GM19455 (cell line): Measurements from ENCODE around the gene CAPN10.
A peak's percentile ranks its signal among the peaks of the same experiment; 100 is the strongest.

Source experiments
- ATAC-seq: cut with Tn5 transposase; IDR thresholded peaks from one replicate; pipeline ENCODE4 v1.9.1; 2021; ENCODE audit not compliant: unreplicated experiment

The CAPN10 gene

GRCh38 chr2:240563951-240564560, 22.5 kb upstream of the CAPN10 start:
- ATAC-seq = no peak

DNA sequence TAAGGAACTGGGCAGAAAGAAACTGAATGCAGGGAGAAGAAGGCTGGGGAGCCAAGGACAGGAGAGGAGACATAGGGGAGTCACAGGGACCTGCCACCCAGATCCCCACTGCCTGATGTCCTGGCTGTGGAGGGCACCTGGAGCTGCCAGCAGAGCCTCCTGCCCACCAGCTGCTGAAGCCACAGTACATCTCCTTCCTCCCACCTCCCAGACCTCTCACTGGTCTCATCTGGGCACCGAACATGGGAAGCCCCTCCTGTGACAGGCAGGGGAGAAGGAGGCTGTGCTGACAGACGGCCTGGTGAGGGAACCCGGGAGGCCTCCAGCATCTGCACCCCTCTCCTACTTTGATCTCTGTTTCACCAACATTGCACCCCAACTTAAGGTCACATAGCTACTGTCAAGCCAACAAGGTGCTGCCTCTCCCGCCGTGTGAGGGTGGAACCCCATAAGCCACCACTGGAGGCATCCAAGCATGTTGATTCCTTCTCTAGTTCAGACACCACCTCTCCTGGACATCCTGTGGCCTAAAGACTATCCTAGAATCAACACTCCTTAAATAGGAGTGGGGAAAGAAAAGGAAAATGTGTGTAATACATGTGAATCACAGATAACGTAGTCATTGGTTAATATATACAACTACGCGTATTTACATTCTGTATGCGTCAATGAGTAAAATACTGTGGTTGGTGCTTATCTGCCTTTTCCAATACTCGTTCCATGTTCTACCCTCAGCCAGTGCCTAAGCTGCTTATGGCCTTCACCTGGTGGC, 21.8 kb upstream of the CAPN10 start:
- ATAC-seq = no peak

DNA sequence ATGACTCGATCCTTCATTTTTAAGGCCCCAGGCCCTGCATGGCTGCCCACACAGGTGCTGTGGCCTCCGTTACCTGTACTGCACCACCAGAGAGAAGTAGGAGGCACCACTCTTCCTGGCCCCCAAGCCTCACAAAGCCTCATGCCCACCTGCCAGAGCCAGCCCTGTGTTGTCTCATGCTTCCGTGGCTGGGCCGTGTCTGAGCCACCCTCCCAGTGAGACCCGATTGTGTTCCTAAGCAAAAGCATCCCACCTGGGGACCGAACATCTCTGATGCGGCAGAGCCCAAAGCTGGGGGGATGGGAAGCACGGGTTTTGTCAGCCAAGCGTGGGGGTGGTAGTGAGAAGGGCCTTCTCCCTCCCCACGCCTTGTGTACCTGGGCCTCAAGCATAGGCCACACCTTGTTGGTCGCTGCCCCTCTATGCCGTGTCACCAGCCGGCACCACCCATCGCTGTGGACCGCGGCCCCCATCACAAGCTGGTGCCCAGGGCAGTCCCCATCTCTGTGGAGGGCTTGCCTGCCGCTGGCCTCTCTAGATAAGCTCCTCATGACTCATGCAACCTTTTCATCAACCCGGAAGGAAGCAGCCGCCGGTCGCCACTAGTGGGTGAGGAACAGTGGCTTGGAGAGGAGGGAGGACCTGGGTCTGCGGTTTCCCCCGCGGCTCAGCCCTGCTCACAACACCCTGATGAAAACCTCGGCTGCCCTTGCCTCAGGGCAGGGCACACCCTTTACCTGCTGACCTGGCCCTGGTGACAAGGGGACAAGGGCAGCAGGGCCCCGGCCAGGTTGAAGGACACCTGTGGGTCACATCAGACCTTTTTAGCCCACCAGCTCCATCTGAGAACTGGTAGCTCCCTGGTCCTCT, 21.0 kb upstream of the CAPN10 start:
- peak; percentile 37 for ATAC-seq

DNA sequence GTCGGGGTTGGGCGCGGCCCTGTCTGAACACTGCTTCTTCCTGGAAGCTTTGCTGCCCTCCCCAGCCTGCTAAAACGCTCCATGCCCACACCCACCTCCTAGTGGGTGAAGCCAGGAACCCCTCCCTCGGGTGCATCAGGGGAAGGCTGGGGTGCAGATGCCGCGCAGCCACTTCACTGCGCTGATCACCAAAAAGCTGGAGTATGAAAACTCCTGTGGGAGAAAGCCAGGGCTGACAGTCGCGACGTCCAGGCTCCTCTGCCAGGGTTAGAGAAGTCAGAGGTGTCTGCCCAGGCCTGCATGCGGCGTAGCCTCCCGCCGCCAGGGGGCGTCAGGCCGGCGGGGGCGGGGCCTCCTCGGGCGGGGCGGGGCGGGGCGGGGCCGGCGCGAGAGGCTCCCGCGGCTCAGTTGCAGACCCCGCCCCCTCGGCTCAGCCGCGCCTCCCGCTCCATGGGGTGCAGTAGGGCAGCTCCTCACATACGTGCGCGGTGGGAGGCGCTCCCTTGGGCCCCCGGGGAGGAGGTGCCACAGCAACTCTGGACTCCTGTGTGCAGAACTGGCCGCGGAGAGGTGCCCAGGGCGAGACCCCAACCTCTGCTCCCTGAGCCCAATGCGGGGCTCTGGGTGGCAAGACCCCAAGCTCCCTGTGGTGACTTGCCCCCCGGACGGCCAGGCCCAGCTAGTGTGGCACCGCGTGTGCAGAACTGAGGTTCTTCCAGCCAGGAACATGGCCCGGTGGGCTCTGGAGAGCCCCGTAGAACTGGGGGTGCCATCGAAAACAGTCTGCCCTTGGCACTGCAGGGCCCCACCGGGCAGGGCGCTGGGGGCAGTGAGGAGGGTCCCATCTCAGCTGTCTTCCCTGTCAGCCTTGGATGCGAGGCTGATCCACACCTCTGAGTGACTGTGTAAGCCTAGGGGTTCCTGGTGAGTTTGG, 20.1 kb upstream of the CAPN10 start:
- ATAC-seq = peak; percentile 46

DNA sequence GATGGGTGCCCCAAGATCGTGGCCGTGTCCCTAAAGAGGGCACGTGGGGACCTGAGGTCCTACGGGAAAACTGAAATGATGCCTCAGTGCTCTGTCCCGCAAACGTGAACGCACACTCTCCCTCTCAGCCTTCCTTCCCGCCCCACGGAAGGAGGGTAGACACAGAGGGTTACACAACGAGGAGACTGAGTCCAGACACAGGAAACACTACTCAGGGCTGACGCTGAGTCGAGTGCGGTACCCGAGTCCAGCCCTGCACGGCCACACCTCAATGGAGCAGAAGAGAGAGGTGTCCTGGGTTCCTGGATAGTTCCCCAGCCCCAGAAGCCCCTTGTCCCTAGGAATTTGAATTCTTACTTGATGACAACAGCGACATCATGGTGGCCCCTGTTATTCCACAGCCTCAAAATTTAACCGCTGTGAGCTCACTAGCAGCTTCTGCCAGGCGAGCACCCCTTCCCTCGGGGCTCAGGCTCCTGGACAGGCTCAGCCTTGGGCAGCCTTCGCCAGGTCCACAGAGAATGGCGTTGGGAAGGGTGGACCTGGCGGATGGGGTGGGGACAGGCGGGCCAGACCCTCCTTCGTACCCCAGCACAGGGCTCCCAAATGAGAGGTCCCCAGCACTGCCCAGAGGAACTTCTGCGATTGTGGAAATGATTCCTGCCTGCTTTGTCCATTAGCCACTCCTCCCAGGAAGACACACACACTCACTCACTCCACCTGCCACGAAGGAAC, 19.2 kb upstream of the CAPN10 start:
- no peak for ATAC-seq

GRCh38 chr2:240567872-240568677, 18.5 kb upstream of the CAPN10 start, which contains the start of gene RNPEPL1:
Gene RNPEPL1 (plus strand): TSS chr2:240568484. CDS start chr2:240568587, 103 bp downstream.
- peak; percentile 25 for ATAC-seq

DNA sequence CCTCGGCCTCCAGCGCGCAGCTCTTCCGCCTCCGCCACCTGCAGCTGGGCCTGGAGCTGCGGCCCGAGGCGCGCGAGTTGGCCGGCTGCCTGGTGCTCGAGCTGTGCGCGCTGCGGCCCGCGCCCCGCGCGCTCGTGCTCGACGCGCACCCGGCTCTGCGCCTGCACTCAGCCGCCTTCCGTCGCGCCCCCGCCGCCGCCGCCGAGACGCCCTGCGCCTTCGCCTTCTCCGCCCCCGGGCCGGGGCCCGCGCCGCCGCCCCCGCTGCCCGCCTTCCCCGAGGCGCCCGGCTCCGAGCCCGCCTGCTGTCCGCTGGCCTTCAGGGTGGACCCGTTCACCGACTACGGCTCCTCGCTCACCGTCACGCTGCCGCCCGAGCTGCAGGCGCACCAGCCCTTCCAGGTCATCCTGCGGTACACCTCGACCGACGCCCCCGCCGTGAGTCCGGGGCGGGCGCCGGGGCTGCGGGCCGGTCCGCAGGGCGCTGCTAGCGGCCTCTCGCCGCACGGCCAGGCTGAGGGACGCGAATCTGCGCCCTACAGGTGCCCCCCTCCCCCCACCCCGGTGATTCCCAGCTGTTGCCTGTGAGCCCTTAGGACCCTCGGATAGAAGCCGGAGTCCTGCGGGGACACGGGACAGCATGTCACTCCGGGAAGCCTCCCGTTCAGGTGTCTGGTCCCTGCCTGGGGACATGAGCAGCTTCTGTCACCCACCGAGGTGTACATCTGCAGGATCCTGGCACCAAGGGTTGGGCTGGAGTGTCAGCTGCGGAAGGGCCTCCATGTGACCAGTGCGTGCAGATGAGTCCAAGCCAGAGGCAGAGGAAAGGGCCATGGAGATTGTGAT, 17.6 kb upstream of the CAPN10 start:
- no peak for ATAC-seq

DNA sequence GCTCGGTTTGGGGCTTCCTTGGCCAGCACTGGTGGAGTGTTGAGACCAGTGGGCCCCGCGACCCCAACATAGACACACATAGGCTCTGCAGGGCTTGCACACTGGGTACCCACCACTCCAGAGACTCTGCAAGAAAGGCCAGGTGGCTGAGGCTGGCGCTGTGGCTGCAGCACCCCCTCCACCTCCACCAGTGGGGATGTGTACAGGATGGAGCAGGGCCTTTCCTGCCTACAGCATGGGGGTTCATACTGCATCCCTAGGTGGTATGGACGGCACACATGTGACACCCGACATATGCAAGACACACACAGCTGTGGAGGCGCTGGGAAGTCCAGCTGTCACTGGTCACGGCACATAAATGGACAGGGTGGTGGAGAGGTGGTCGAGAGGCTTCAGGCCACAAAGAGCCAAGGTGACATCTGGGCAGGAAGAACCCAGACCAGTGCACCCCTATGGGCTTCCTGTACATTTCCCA, 17.0 kb upstream of the CAPN10 start:
- ATAC-seq = no peak

DNA sequence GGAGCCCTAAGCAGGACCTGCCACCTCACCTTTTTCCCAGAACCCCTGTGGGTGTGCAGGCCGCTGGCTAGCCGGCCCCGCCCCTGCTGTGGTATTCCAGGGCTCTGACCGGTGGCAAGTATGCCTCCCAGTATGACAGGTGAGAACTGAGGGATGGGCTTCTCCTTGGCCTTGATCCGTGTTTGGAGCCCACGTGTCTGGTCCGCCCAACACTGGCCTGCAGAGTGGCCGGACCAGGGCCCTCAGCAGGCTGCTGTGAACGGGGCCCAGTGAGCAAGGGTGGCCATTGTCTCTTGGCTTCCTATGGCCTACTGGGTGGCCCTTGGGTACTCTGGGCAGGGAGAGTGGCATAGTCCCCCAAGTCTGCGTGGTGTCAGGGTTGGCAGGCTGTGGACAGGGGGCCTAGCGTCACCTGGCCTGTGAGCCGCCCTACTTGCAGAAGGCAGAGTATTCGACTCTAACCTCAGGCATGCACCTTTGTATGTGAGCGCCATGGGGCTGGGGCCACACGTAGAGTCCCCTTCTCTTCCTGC, 16.5 kb upstream of the CAPN10 start:
- no peak for ATAC-seq

DNA sequence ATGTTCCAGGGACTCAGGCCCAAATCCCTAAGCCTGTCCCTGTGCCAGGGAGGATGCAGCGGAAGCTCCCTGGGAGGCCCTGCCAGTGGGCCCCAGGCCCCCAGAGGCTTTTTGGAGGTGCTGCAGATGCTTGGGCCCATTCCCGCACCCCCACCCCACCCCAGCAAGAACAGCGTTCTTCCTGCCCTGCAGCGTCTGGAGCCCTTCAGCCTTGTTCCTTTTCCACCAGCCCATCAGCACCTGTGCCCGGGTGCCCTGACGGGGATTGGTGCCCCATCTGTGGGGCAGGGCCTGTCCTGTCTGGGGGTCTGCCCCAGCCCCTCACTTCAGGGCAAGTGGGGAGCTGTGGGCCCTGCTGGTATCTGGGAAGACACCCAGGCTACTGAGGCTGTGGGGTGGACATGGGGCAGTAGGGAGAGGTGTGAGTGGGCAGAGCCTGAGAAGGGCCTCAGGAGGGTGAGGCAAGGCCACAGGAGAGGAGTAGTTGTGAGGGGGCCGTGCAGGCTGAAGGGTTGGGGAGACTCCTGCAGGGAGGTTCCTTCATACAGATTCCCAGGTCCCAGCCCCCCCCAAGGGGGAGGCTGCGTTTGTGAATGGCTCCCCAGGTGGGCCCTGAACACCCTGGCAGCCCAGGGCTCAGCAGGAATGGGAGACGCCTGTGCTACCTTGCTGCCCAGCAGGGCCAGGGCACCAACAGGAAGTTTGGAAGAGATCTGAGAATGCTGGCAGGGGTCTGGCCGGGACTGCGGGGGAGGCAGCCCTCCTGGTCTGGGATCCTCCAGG, 15.8 kb upstream of the CAPN10 start:
- no peak for ATAC-seq

DNA sequence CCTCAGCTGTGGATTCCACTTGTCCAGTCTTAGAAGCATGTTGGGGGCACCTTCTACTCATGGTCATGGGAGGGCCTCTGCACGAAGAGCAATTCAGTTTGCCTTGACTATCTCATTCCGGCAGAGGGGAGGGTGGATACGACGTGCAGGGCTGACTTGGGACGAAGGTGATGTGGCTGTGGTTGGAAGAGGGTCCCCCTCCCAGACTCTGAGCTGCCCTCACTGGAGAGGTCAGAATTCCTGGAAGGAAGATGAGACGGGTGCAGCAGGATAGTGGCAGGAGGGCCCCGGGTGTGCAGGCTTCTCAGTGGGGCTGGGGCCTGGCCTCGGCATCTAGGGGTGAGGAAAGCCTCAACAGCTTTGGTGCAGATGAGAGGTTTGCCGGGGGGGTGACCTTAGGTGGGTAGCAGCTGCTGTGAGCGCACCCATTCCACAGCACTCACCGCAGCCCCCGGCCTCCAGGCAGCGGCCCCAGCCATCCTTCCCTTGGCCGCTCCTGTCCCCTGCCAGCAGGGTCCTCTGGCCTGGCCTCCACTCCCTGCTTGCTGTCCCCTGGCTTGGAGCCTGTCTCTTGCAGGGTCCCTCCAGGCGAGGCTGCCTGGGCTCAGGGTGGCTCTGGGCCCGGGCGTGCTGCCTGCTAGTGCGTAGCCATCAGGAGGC, 15.1 kb upstream of the CAPN10 start:
- ATAC-seq = no peak

DNA sequence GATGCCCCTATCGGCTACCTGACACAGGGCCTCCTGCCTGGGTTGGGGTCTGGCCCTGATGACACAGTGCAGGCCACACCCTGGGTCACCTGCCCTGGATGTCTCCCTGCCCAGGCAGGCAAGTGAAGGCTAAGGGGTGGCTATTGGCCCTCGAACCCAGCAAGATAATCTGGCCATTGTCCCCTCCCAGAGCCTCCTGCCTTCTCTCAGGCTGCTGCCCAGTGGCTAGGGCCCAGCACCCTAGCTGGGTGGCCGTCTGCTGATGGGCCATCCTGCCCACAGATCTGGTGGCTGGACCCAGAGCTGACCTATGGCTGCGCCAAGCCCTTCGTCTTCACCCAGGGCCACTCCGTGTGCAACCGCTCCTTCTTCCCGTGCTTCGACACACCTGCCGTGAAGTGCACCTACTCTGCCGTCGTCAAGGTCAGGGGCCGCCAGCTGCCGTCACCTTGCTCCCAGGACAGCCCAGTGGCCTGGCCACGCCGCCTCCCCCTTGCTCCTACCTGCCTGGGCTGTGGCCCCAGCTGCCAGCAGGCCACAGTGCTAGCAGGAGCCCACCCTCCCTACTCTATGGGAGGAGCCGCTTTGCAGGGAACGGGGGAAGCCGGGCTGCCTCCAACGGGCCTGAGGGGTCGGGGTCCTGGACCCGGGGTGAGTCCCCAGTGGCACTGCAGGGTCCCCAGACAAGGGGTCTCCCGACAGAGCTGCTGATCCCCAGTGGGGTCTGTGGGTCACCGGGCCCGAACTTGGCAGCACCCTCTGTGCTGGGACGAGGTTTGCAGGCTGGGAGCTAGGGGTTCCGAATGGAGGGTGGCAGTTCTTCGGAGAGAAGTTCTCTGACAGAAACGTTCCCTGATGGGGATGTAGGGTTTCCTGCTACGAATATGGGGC, 14.1 kb upstream of the CAPN10 start:
- ATAC-seq = no peak

DNA sequence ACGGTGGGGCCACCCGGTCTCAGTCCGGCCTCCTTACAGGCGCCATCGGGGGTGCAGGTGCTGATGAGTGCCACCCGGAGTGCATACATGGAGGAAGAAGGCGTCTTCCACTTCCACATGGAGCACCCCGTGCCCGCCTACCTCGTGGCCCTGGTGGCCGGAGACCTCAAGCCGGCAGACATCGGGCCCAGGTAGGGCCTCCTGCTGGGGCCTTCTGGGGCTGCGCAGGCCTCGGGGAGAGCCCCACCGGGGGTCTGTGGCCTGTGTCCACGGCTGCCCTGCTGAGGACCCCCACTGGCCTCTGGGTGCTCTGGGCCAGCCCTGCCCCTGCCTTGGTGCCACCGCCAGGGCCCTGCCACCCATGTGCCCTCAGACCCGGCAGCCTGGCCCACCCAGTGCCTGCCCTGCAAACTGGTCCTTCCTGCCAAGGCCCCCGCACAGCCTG, 13.4 kb upstream of the CAPN10 start:
- ATAC-seq = no peak

DNA sequence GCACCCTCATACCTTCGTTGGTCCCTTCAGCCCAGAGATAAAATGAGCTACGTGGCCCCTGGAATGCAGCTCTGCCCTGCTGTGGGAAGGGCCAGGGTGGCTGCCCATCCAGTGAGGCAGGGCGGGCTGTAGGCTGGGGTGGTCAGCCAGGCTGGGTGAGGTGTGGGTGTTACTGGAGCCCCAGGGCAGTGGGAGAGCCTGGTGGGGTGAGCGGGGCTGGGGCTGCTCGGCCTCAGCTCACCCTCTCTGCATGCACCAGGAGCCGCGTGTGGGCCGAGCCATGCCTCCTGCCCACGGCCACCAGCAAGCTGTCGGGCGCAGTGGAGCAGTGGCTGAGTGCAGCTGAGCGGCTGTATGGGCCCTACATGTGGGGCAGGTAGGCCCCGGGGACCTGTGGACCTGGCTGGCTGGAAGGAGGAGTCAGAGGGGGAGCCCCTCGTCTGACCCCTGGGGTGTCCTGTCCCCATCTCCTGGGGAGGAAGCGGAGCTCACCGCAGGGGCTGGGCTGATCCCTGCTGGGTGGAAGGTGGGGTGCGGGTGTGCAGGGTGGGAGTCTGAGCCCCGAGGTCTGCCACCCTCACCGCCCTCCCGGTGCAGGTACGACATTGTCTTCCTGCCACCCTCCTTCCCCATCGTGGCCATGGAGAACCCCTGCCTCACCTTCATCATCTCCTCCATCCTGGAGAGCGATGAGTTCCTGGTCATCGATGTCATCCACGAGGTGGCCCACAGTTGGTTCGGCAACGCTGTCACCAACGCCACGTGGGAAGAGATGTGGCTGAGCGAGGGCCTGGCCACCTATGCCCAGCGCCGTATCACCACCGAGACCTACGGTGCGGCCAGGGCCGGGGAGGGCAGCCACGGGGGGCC, 12.8 kb upstream of the CAPN10 start:
- no peak for ATAC-seq
